Ovary (tissue), 3 donors: Measurements from ENCODE around the gene ZDHHC24.

Experiments used
- CTCF ChIP-seq, 3 donors: fragments of 450-650 bp in 2 of 3; fragments of 200-600 bp in 1 of 3; IDR thresholded peaks; one replicate each; pipeline versions ENCODE4 v1.5.1 to v1.8.0; 2016 to 2022; ENCODE audit warnings: antibody characterized with exemption in 3 of 3, mild to moderate bottlenecking in 1 of 3
- EP300 ChIP-seq: sonication (generic); formaldehyde crosslinking; IDR thresholded peaks from one replicate; pipeline ENCODE4 v1.6.1; 2017; ENCODE audit warnings: antibody characterized with exemption
- POLR2A ChIP-seq: fragments of 450-650 bp; IDR thresholded peaks from one replicate; pipeline ENCODE4 v1.6.1; 2017; ENCODE audit warnings: antibody characterized with exemption, mild to moderate bottlenecking, moderate library complexity
- donor health status: DM: no; HTN: no; CAD: no.

- TF ChIP-seq CTCF (IDR thresholded peaks at IDR 0.05) (no peak), POLR2A (no peak), EP300 (no peak)
Observed at GRCh38 chr11:66493130-66493529, 52.7 kb downstream of the ZDHHC24 start.
